ACC112 (cell line): ENCODE measurements around the gene PLXDC2.

Experiments used
- H2AFZ ChIP-seq: fragments of 200-600 bp; sonication (generic); one replicate; pipeline ENCODE4 v1.6.0; 2017; ENCODE audit warnings: antibody characterized with exemption, low read length; ENCODE audit not compliant: unreplicated experiment
- H3K27ac ChIP-seq: fragments of 200-600 bp; sonication (generic); 2 replicates; pipeline ENCODE4 v1.5.1; 2014; ENCODE audit warnings: low read depth, mild to moderate bottlenecking, antibody characterized with exemption, low read length, moderate library complexity
- H3K27me3 ChIP-seq: fragments of 200-600 bp; sonication (generic); 2 replicates; pipeline ENCODE4 v1.6.1; 2014; ENCODE audit warnings: mild to moderate bottlenecking, antibody characterized with exemption, low read length, moderate library complexity, mixed read lengths; ENCODE audit not compliant: insufficient read depth
- H3K36me3 ChIP-seq: fragments of 200-600 bp; sonication (generic); 2 replicates; pipeline ENCODE4 v1.6.1; 2016; ENCODE audit warnings: mild to moderate bottlenecking, antibody characterized with exemption, low read length, moderate library complexity, mixed read lengths; ENCODE audit not compliant: insufficient read depth
- H3K4me1 ChIP-seq: fragments of 200-600 bp; sonication (generic); one replicate; pipeline ENCODE4 v1.6.1; 2016; ENCODE audit warnings: low read length, mixed read lengths; ENCODE audit not compliant: insufficient read depth, unreplicated experiment, control insufficient read depth
- H3K4me3 ChIP-seq: fragments of 200-600 bp; sonication (generic); 2 replicates; pipeline ENCODE4 v1.5.1; 2014; ENCODE audit warnings: mild to moderate bottlenecking, low read depth, low read length
- H3K79me2 ChIP-seq: fragments of 200-600 bp; sonication (generic); one replicate; pipeline ENCODE4 v1.6.0; 2016; ENCODE audit warnings: low read length; ENCODE audit not compliant: control insufficient read depth, unreplicated experiment, insufficient read depth

PLXDC2 gene

DNA sequence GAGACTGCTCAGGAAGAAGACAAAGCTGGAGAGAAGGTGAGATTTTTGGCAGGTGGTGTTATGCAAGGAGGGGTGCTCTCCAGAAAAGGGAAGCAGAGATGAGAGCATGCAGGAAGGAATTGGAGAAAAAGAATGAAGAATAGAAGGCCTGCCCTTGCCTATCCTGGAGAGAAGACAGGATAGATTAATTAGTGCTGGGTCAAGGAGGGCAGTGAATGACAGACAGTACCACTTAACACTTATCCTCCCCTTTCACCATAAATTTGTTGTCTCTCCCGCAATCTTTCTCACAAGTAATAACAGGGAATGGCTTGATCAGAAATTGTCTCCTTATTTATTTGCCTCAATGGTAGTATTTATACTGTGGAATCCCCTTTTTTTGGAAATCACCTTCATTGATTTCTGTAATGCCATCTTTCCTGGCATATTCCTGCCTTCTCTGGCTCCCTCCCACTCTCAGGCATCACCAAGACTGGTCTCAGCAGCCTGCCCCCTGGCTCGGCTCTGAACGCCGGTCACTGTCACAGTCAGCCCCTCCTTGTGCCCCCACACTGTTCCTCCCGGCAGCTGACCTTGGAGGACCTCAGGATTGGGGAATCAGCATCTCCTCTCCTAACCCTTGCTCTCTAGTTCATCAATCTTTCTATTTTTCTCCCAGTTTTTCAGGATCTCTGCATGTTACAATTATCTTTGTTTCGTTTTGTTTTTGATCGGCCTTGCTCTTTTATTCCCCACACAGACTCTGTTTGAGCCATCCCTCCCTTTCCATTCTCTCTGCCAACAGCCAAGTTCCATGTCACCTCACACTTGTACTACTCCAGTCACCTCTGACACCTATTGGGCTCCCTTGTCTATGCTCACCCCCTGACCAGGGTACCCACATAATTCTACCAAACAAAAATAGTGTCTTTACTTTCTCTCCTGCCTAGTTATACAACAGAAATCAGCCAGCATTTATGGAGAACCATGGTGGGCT is 294.2 kb downstream of the PLXDC2 start:
- Histone ChIP-seq H3K4me1 (no peaks in the 10 kb centered on the region), H3K27me3 (no peaks in the 10 kb centered on the region), H2AFZ (no peak overlapping the region), H3K79me2 (no peaks in the 10 kb centered on the region), H3K27ac (no peak overlapping the region), H3K4me3 (no peak overlapping the region), H3K36me3 (no peaks in the 10 kb centered on the region)

DNA sequence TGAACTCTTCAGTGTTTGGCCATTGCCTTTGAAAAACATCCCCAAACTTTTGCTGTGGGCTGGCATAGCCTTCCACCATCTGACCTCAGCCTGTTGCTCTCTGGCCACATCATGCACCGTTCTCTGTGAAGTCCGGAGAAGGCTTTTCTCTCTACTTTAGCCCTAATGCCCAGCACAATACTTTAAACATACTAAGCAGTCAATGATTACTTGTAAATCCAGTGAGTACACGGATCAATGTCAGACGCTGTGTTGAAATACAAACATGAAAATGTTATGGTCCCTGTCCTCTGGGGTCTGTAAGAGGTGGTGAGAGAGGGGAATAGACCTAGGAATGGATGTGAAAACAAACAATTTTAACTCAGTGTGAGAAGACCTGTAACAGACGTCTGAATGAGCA is 297.9 kb downstream of the PLXDC2 start:
- no peak overlapping the region for H3K4me3 ChIP-seq
- no peak overlapping the region for H3K27ac ChIP-seq
- H3K79me2 ChIP-seq, result no peaks in the 10 kb centered on the region
- H3K27me3 ChIP-seq, result no peaks in the 10 kb centered on the region
- no peaks in the 10 kb centered on the region for H3K4me1 ChIP-seq
- no peak overlapping the region for H2AFZ ChIP-seq
- no peaks in the 10 kb centered on the region for H3K36me3 ChIP-seq

DNA sequence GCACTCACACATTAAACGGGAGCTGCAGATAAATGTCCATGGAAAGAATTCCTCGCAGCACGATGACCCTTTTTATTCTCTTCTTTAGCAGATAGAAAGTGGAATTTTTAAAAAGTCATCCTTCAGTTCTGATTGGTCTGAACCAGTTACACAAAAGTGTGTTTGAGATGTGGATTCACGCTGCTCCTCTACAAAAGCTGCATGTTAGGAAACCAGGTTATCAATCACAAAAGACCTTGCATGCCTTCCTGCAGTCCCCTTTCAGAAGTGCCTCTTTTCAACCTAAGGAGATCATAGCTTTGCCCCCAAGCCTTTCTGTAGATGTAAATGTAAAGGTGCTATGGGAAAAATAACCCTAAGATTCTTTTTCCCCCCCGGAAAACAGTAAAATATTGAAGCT is 299.7 kb downstream of the PLXDC2 start:
- H3K36me3 ChIP-seq, result no peaks in the 10 kb centered on the region
- H2AFZ ChIP-seq, result no peak overlapping the region
- H3K27me3 ChIP-seq, result no peaks in the 10 kb centered on the region
- no peak overlapping the region for H3K27ac ChIP-seq
- H3K4me1 ChIP-seq, result no peaks in the 10 kb centered on the region
- H3K4me3 ChIP-seq, result no peak overlapping the region
- no peaks in the 10 kb centered on the region for H3K79me2 ChIP-seq

DNA sequence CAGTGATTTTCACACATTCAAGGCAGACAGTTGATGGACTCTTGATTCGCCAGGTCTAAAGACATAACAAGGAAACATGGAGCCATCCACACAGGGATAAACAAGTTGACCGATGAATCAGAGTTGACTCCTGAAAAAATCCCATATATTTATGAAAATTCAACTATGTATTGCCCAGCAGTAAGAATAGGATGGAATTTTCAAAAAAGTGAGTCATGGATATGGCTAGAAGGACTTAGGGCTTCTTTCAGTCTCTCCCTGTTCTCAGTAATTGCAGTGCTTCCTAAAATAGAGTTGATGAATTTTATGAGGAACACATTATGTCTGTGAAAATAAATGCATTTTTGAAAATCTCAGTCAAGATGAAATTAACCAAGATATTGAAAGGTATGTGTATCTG is 301.2 kb downstream of the PLXDC2 start:
- Histone ChIP-seq H3K27ac (no peak overlapping the region), H3K79me2 (no peaks in the 10 kb centered on the region), H2AFZ (no peak overlapping the region), H3K4me1 (no peaks in the 10 kb centered on the region), H3K27me3 (no peaks in the 10 kb centered on the region), H3K4me3 (no peak overlapping the region), H3K36me3 (no peaks in the 10 kb centered on the region)

DNA sequence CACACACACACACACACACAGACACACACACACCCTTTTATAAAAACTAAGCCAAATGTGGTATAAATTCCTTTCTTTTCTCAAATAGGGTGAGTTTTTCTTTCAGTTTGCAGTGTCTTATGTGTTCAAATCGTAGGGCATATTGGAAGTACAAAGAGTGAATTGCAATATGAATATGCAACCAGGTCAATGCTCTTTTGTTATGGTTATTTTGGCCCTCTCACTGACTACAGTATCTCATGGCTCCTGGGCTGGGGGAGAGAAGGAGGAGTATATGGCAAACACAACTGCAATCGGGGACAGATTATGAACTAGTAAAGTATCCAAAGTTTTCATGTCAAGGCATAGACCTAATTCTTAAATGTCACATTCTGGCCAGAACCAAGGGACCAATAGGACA is 301.9 kb downstream of the PLXDC2 start:
- H2AFZ ChIP-seq, result no peak overlapping the region
- no peaks in the 10 kb centered on the region for H3K4me1 ChIP-seq
- no peak overlapping the region for H3K27ac ChIP-seq
- no peaks in the 10 kb centered on the region for H3K79me2 ChIP-seq
- no peaks in the 10 kb centered on the region for H3K36me3 ChIP-seq
- H3K4me3 ChIP-seq, result no peak overlapping the region
- H3K27me3 ChIP-seq, result no peaks in the 10 kb centered on the region

DNA sequence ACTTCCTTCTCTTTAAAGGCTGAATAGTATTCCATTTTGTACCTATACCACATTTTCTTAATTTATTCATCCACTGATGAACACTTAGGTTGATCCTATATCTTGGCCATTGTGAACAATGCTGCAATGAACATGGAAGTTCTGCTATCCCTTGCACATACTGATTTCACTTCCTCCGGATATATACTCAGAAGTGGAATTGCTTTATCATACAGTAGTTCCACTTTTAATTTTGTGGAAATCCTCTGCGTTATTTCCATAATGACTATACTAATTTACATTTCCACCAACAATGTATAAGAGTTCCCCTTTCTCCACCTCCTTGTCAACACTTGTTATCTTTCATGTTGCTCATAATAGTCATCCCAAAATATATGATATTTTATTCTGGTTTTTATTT is 312.6 kb downstream of the PLXDC2 start:
- no peak overlapping the region for H3K4me3 ChIP-seq
- no peaks in the 10 kb centered on the region for H3K27me3 ChIP-seq
- H3K36me3 ChIP-seq, result no peaks in the 10 kb centered on the region
- H3K4me1 ChIP-seq, result no peaks in the 10 kb centered on the region
- no peak overlapping the region for H2AFZ ChIP-seq
- H3K27ac ChIP-seq, result no peak overlapping the region
- no peaks in the 10 kb centered on the region for H3K79me2 ChIP-seq

DNA sequence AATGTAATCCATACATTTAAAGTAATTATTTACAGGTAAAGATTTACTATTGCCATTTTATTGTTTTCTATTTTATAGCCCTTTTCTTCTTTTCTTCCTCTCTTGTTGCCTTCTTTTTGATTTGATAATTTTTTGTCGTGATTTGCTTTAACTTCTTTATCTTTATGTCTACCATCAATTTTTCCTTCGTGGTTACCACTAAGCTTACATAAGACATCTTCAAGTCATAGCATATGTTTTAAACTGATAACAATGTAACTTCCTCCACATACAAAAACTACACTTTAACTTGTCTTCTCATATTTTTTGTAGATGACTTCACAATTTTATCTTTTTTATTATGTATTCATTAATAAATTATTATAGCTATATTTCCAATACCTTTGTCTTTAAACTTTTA is 316.6 kb downstream of the PLXDC2 start:
- Histone ChIP-seq H3K4me1 (no peaks in the 10 kb centered on the region), H3K4me3 (no peak overlapping the region), H3K36me3 (no peaks in the 10 kb centered on the region), H3K27ac (no peak overlapping the region), H3K79me2 (no peaks in the 10 kb centered on the region), H2AFZ (no peak overlapping the region), H3K27me3 (no peaks in the 10 kb centered on the region)

DNA sequence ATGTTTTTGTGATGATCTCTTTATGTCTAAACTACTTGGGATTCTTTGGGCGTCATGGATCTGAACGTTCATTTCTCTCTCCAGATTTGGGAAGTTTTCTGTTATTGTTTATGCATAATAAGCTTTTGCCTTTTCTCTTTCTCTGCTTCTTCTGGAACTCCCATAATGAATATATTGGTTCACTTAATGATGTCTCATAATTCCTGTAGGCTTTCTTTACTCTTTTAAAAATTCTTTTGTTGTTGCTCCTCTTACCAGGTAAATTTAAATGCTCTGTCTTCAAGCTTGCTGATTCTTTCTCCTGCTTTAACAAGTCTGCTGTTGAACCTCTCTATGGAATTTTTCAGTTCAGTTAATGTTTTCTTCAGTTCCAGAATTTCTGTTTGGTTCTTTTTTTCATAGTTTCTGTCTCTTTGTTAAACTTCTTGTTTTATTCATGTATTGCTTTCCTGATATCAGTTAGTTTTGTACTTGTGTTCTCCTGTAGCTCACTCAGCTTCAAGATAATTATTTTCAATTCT is 317.5 kb downstream of the PLXDC2 start:
- H3K4me3 ChIP-seq, result no peak overlapping the region

DNA sequence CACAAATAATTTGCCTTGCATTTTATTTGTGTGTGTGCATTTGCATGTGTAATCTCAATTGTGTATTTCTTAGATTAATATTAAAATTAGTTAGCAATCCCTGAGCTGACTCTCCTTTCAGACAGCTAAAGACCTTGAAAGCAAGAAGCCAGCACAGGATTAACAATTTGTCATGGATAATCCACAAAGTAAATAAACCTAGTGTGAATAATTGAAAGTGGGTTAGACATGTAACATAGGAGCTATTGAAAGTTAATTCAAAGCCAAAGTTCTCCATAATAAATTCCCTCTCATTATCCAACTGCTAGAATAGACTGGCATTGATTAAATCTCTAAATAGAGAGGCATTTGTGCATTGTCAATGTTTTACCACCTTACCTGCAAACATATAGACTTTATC is 326.1 kb downstream of the PLXDC2 start:
- Histone ChIP-seq H3K4me3 (no peak overlapping the region), H2AFZ (no peak overlapping the region), H3K4me1 (no peaks in the 10 kb centered on the region), H3K27ac (no peak overlapping the region), H3K36me3 (no peaks in the 10 kb centered on the region), H3K27me3 (no peaks in the 10 kb centered on the region), H3K79me2 (no peaks in the 10 kb centered on the region)

More for the DNA sequence above, 317.5 kb downstream of the PLXDC2 start:
- Histone ChIP-seq H3K27me3 (no peaks in the 10 kb centered on the region), H3K27ac (no peak overlapping the region), H3K79me2 (no peaks in the 10 kb centered on the region), H2AFZ (no peak overlapping the region), H3K36me3 (no peaks in the 10 kb centered on the region), H3K4me1 (no peaks in the 10 kb centered on the region)

DNA sequence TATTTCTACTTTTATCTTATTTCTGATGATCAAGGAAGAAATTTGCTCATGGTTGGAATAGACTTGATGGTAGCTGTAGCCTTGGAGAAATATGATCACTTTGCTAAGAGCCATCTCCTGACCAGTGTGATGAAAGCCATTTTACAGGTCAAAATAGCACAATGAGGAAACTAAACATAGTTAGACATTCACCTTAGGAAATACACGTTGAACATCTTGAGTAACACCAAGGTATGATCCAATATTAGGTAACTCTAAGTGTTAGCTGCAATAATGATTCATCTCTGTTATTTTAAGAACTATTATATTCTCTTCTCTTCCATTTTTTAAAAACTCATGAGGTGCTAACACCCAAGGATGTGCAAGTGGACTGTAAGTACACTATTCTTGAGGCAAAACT is 328.0 kb downstream of the PLXDC2 start:
- H3K79me2 ChIP-seq, result no peaks in the 10 kb centered on the region
- H3K36me3 ChIP-seq, result no peaks in the 10 kb centered on the region
- no peak overlapping the region for H3K27ac ChIP-seq
- no peaks in the 10 kb centered on the region for H3K27me3 ChIP-seq
- H2AFZ ChIP-seq, result no peak overlapping the region
- no peaks in the 10 kb centered on the region for H3K4me1 ChIP-seq
- H3K4me3 ChIP-seq, result no peak overlapping the region

DNA sequence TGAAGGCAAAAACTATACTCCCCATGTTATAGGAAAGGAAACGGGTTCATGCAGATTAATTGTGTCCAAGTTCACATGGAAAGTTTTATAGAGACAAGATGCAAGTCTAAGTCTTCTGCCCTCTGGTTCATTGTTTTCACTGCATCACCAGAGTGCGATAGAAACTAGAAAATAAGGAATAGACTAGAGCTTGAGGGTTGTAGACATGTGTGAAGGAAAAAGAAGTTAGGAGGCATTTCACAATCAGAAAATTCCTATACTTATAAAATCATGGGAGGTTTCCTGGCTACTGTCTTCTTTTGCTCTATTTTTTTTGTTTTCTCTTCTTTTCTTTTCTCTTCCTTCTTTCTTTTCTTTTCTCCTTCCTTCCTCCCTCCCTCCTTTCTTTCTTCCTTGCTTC is 329.8 kb downstream of the PLXDC2 start:
- Histone ChIP-seq H2AFZ (no peak overlapping the region), H3K4me1 (no peaks in the 10 kb centered on the region), H3K4me3 (no peak overlapping the region), H3K27ac (no peak overlapping the region), H3K79me2 (no peaks in the 10 kb centered on the region), H3K36me3 (no peaks in the 10 kb centered on the region), H3K27me3 (no peaks in the 10 kb centered on the region)
